ENCODE measurements around the gene TYMS. TPM values are rescaled to one million over a fixed set of nuclear protein-coding genes. Genes with fewer than 3 reads are reported as not detected.

Gene TYMS
- total and polyA plus RNA-seq, 9 of the 15 experiments (the other 6 are each of a cell fraction or from before 2014, with no cell fraction given): 69.1 to 409 (median 175) TPM

DNA sequence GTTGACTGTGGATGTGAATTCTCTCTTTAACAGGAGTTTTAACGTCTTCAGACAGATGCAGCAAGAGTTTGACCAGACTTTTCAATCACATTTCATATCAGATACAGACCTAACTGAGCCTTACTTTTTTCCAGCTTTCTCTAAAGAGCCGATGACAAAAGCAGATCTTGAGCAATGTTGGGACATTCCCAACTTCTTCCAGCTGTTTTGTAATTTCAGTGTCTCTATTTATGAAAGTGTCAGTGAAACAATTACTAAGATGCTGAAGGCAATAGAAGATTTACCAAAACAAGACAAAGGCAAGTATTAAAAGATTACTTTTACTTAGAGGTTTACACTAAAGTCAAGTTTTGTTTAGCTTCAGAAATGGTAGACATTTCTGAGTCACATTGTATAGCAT lies 30.2 kb upstream of the TYMS start:
- Histone ChIP-seq H3K27me3 (ENCODE audit: control insufficient read depth in 2 of 2, insufficient read depth in 2 of 2, low read length in 2 of 2) (peaks cover 0 to 3% of the 10 kb centered on the region in 2 experiments; a peak in 1 of 5 replicates), H3K9me1 (ENCODE audit: control insufficient read depth, insufficient read depth, low read length) (no peaks in the 10 kb centered on the region), H3K36me3 (ENCODE audit: control insufficient read depth, insufficient read depth, low read length) (no peaks in the 10 kb centered on the region), H3K79me2 (ENCODE audit: control insufficient read depth, insufficient read depth, low read length) (no peaks in the 10 kb centered on the region), H3K4me1 (replicated peaks in 1 of 2; ENCODE audit: control insufficient read depth in 2 of 2, insufficient read depth in 2 of 2, low read length in 2 of 2) (peaks cover 3 to 12% of the 10 kb centered on the region in 2 experiments; a peak in 4 of 5 replicates), H3K27ac (ENCODE audit: extremely low read depth, low read depth, low read length) (no peak overlapping the region), H4K20me1 (replicated peaks; ENCODE audit: control insufficient read depth, insufficient read depth, low read length) (no peaks in the 10 kb centered on the region), H3K4me2 (ENCODE audit: insufficient read depth, low read length) (no peak overlapping the region), H2AFZ (ENCODE audit: low read depth, low read length) (no peak overlapping the region), H3K9me3 (replicated peaks; ENCODE audit: control insufficient read depth, insufficient read depth, low read depth, low read length) (peaks cover 2% of the 10 kb centered on the region; the same call in 1 of the 2 replicates), H3K4me3 (no peak overlapping the region), H3K9ac (ENCODE audit: insufficient read depth in 1 of 2, low read depth in 2 of 2, low read length in 2 of 2) (no peak overlapping the region)
- DNase-seq (ENCODE audit: extremely low read depth in 1 of 4, low spot score in 3 of 4) (no peak), ATAC-seq (no peak), FAIRE-seq (peak; percentile 11)
- no TSS peak for BruUV-seq (replicated peaks)
- intact Hi-C loops (cut with micrococcal nuclease): loop anchor here (10.0 kb wide), 1 partner anchor 118 kb away; no protein-coding TSS in a partner anchor
- no peak for TF ChIP-seq TFAM (CRISPR knock-in tag; conservative IDR thresholded peaks at IDR 0.05)
- POLR2A ChIA-PET: interaction anchor here (0.6 to 2.3 kb wide), 6 partner anchors 9 to 298 kb away, joined by 3 to 7 read pairs (median 3); no protein-coding TSS in a partner anchor
- CTCF ChIA-PET (ENCODE audit: low intra/inter-chr PET ratio): interaction anchor here (0.7 kb wide), 1 partner anchor 205 kb away, joined by 3 read pairs; no protein-coding TSS in a partner anchor
- WGBS (ENCODE audit: insufficient coverage, low coverage, missing lambda C conversion rate): 2% methylated on average over 2 of the region's 2 CpGs
- in situ Hi-C loops (cut with MboI): loop anchor here (5.0 kb wide), 1 partner anchor 60 kb away; no protein-coding TSS in a partner anchor

DNA sequence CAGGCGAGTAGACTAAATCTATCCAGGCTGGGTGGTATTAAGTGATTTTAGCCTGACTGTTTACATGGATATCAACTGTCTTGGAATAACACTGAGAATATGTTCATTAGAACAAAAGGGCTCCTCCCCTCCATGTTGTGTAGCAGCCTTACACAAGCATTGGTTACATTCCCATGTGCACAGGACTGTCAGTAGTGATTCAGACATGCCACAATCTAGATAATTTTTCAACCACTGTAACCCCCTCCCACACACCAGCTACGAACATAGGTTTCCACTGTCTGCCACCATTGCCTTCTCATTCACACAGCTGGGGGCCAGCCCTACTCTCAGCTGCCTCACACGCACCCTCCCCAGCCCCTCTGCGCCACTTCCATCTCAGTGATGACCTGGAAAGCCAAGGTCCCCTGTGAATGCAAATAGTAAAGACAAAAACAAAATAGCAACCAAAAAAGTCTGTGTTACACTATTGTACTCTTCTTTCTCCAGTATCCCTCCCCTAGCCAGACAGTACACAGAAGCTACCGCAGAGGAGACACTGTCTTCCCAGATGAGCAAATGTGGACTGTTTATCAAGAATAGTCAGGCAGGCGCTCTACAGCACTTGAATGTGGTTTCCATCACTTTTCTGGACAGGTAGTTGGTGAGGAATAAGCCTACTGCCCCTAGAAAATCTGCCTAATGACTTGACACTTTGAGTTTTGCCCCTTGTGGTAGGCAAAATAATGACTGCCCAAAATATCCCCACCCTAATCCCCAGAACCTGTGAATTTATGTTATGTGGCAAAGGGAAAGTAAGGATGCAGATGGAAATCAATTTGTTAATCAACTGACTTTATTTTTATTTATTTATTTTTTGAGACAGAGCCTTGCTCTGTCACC lies 27.9 kb upstream of the TYMS start:
- FAIRE-seq (peak; percentile 44), DNase-seq (ENCODE audit: extremely low read depth in 1 of 4, low spot score in 3 of 4) (peak in 1 of 4 experiments; percentile 44), ATAC-seq (peak; percentile 83)
- intact Hi-C loops (cut with micrococcal nuclease) (loop anchor here (10.0 kb wide), 1 partner anchor 115 kb away; no protein-coding TSS in a partner anchor), in situ Hi-C loops (cut with MboI) (loop anchor here (5.0 kb wide), 1 partner anchor 58 kb away; no protein-coding TSS in a partner anchor)
- Histone ChIP-seq H3K79me2 (ENCODE audit: control insufficient read depth, insufficient read depth, low read length) (no peaks in the 10 kb centered on the region), H3K9ac (ENCODE audit: insufficient read depth in 1 of 2, low read depth in 2 of 2, low read length in 2 of 2) (no peak overlapping the region), H3K36me3 (ENCODE audit: control insufficient read depth, insufficient read depth, low read length) (no peaks in the 10 kb centered on the region), H3K27ac (ENCODE audit: extremely low read depth, low read depth, low read length) (peak overlapping the region; percentile 25; the same call in 1 of the 3 replicates), H3K9me1 (ENCODE audit: control insufficient read depth, insufficient read depth, low read length) (no peaks in the 10 kb centered on the region), H3K4me2 (ENCODE audit: insufficient read depth, low read length) (peak overlapping the region; percentile 26), H3K4me1 (replicated peaks in 1 of 2; ENCODE audit: control insufficient read depth in 2 of 2, insufficient read depth in 2 of 2, low read length in 2 of 2) (peaks cover 0 to 10% of the 10 kb centered on the region in 2 experiments; a peak in 4 of 5 replicates), H3K9me3 (replicated peaks; ENCODE audit: control insufficient read depth, insufficient read depth, low read depth, low read length) (peaks cover 2% of the 10 kb centered on the region; the same call in 1 of the 2 replicates), H3K27me3 (ENCODE audit: control insufficient read depth in 2 of 2, insufficient read depth in 2 of 2, low read length in 2 of 2) (no peaks in the 10 kb centered on the region), H4K20me1 (replicated peaks; ENCODE audit: control insufficient read depth, insufficient read depth, low read length) (no peaks in the 10 kb centered on the region), H2AFZ (ENCODE audit: low read depth, low read length) (peak overlapping the region; percentile 66), H3K4me3 (no peak overlapping the region)
- 40% methylated on average over 6 of the region's 6 CpGs for WGBS (ENCODE audit: insufficient coverage, low coverage, missing lambda C conversion rate)
- CTCF ChIA-PET (ENCODE audit: low intra/inter-chr PET ratio): interaction anchor here (0.6 kb wide), 1 partner anchor 200 kb away, joined by 3 read pairs; no protein-coding TSS in a partner anchor
- POLR2A ChIA-PET: interaction anchor here (0.5 to 1.9 kb wide), 4 partner anchors 13 to 113 kb away, joined by 3 to 6 read pairs (median 4); partner anchors contain the start of gene TYMS
- BruUV-seq (replicated peaks): no TSS peak
- TF ChIP-seq HNRNPK (IDR thresholded peaks at IDR 0.05; ENCODE audit: low read depth, low read length, poor library complexity, severe bottlenecking): no peak
- TF ChIP-seq DPF2 (IDR thresholded peaks at IDR 0.05): peak; percentile 36
- no peak for TF ChIP-seq RBM39 (optimal IDR thresholded peaks at IDR 0.05; ENCODE audit: low read depth, low read length)
- TF ChIP-seq KLF6 (CRISPR knock-in tag; IDR thresholded peaks at IDR 0.05; ENCODE audit: borderline replicate concordance): no peak
- no peak for TF ChIP-seq ZNF785 (CRISPR knock-in tag; IDR thresholded peaks at IDR 0.05)
- TF ChIP-seq RUNX1 (IDR thresholded peaks at IDR 0.05; ENCODE audit: low read depth): no peak
- TF ChIP-seq SMAD1 (IDR thresholded peaks at IDR 0.05; ENCODE audit: low read depth, low read length, partially characterized antibody): no peak
- TF ChIP-seq STAT5A (IDR thresholded peaks at IDR 0.05; ENCODE audit: borderline replicate concordance, low read length): no peak
- no peak for TF ChIP-seq MCM5 (IDR thresholded peaks at IDR 0.05; ENCODE audit: low read depth)
- no peak for TF ChIP-seq ELF2 (CRISPR knock-in tag; IDR thresholded peaks at IDR 0.05)
- peak; percentile 21; the same call in 1 of the 2 replicates for TF ChIP-seq CBFA2T2 (conservative IDR thresholded peaks at IDR 0.05)
- no peak for TF ChIP-seq ZNF274 (IDR thresholded peaks at IDR 0.05; ENCODE audit: borderline replicate concordance, low read depth, low read length)
